K562 (cell line): Measurements from ENCODE around the gene ZNF169. TPM values are rescaled to one million over a fixed set of nuclear protein-coding genes. Genes with fewer than 3 reads are reported as not detected.
A peak's percentile ranks its signal among the peaks of the same experiment; 100 is the strongest.

Experiments used
- DMBX1 ChIP-seq: fragments of 250-450 bp; sonication (Bioruptor Pico); IDR thresholded peaks from 2 replicates; pipeline ENCODE4 v1.8.0; 2022; ENCODE audit warnings: inconsistent platforms, mild to moderate bottlenecking, moderate library complexity, borderline replicate concordance
- ELK1 ChIP-seq: sonication (generic); formaldehyde crosslinking; IDR thresholded peaks from 2 replicates; pipeline ENCODE4 v1.8.1; 2022; ENCODE audit warnings: missing genetic modification reagents
- ETS2 ChIP-seq: IDR thresholded peaks from 2 replicates; pipeline ENCODE4 v1.6.1; 2016; ENCODE audit warnings: borderline replicate concordance, missing genetic modification characterization, mild to moderate bottlenecking, moderate library complexity, missing compliant biosample characterization; ENCODE audit not compliant: poor library complexity, severe bottlenecking
- FOXK2 ChIP-seq, 2 experiments: fragments of 450-650 bp; IDR thresholded peaks in 1 of 2; conservative IDR thresholded peaks in 1 of 2; 2 replicates each; pipeline ENCODE4 v1.6.1; 2016; ENCODE audit warnings: low read depth in 2 of 2, mild to moderate bottlenecking in 1 of 2
- GTF2F1 ChIP-seq: IDR thresholded peaks from 2 replicates; pipeline ENCODE4 v1.6.1; 2011; ENCODE audit warnings: low read depth, low read length, improper control_type of control experiment
- HDAC2 ChIP-seq: fragments of 450-650 bp; IDR thresholded peaks from 2 replicates; pipeline ENCODE4 v1.6.1; 2016; ENCODE audit warnings: mild to moderate bottlenecking
- KDM1A ChIP-seq, 2 experiments: fragments of 450-650 bp; IDR thresholded peaks; 2 replicates each; pipeline ENCODE4 v1.6.1; 2016; ENCODE audit warnings: mild to moderate bottlenecking in 2 of 2
- MTF1 ChIP-seq: fragments of 250-450 bp; sonication (Bioruptor Pico); IDR thresholded peaks from 2 replicates; pipeline ENCODE4 v1.9.0; 2021; ENCODE audit warnings: moderate library complexity, mild to moderate bottlenecking, inconsistent platforms, borderline replicate concordance
- NR4A1 ChIP-seq, 2 experiments: fragments of 250-450 bp in 1 of 2; fragments of 450-650 bp in 1 of 2; sonication (Bioruptor Pico) in 1 of 2; IDR thresholded peaks; 2 replicates each; pipeline versions ENCODE4 v1.4.0 to v1.6.1; 2016 to 2020; ENCODE audit warnings: mild to moderate bottlenecking in 2 of 2, missing compliant biosample characterization in 1 of 2, missing genetic modification characterization in 1 of 2, moderate library complexity in 1 of 2
- PHF20 ChIP-seq: fragments of 450-650 bp; IDR thresholded peaks from 2 replicates; pipeline ENCODE4 v1.6.1; 2018; ENCODE audit not compliant: partially characterized antibody
- PML ChIP-seq: IDR thresholded peaks from 2 replicates; pipeline ENCODE4 v1.6.1; 2012; ENCODE audit warnings: low read length, inconsistent platforms
- RBM14 ChIP-seq: fragments of 200-400 bp; formaldehyde crosslinking; IDR thresholded peaks from 2 replicates; pipeline ENCODE4 v1.6.1; 2018; ENCODE audit warnings: low read depth, mild to moderate bottlenecking, low read length, moderate library complexity, borderline replicate concordance; ENCODE audit not compliant: insufficient read depth
- RERE ChIP-seq: sonication (generic); formaldehyde crosslinking; IDR thresholded peaks from 2 replicates; pipeline ENCODE4 v1.8.0; 2023; ENCODE audit warnings: missing genetic modification reagents, mild to moderate bottlenecking, borderline replicate concordance
- SAFB2 ChIP-seq: fragments of 200-400 bp; formaldehyde crosslinking; IDR thresholded peaks from 2 replicates; pipeline ENCODE4 v1.6.1; 2018; ENCODE audit warnings: borderline replicate concordance, low read length, low read depth, moderate library complexity; ENCODE audit not compliant: severe bottlenecking
- ZBTB1 ChIP-seq: sonication (generic); formaldehyde crosslinking; IDR thresholded peaks from 2 replicates; pipeline ENCODE4 v1.8.1; 2023; ENCODE audit warnings: missing genetic modification reagents, low read depth, mild to moderate bottlenecking, borderline replicate concordance
- ZFPM2 ChIP-seq: fragments of 250-450 bp; sonication (Bioruptor Pico); IDR thresholded peaks from 2 replicates; pipeline ENCODE4 v1.5.1; 2022; ENCODE audit warnings: mild to moderate bottlenecking
- ZHX1 ChIP-seq: fragments of 150-350 bp; conservative IDR thresholded peaks from 2 replicates; pipeline ENCODE4 v1.6.1; 2014; ENCODE audit warnings: low read length
- ZNF197 ChIP-seq: fragments of 200-800 bp; sonication (Bioruptor generic); IDR thresholded peaks from 2 replicates; pipeline ENCODE4 v1.6.1; 2016; ENCODE audit warnings: low read depth, missing genetic modification characterization, missing compliant biosample characterization
- ZNF586 ChIP-seq: fragments of 450-650 bp; formaldehyde crosslinking; conservative IDR thresholded peaks from 2 replicates; pipeline ENCODE4 v1.4.0; 2020; ENCODE audit warnings: mild to moderate bottlenecking, moderate library complexity
- ZNF75A ChIP-seq: fragments of 450-650 bp; formaldehyde crosslinking; IDR thresholded peaks from 2 replicates; pipeline ENCODE4 v1.4.0; 2020; ENCODE audit warnings: mild to moderate bottlenecking
- polyA plus RNA-seq, 8 experiments: library from polyadenylated mRNA; depleted of rRNA in 4 of 8; stranded (reverse) in 5 of 8; unstranded in 3 of 8; fragments of >200 nt; fragmentation: Nextera tagmentation in 2 of 8; fragmentation: Illumina TruSeq in 1 of 8; extraction: Ambion mirVana in 2 of 8; extraction: Trizol in 1 of 8; gene quantifications; 2 replicates each; pipeline versions ENCODE4 v1.2.1 to v1.2.3, GENCODE V29; 2011 to 2014; ENCODE audit warnings: inconsistent platforms in 1 of 8, missing spikeins in 1 of 8
- total RNA-seq, 7 experiments: library from RNA; depleted of rRNA in 6 of 7; stranded (reverse); fragments of >200 nt in 6 of 7; fragmentation: Illumina TruSeq in 2 of 7; extraction: Trizol in 2 of 7; gene quantifications; 2 replicates each; pipeline versions ENCODE4 v1.2.1 to v1.2.3, GENCODE V29; 2011 to 2021; ENCODE audit warnings: low replicate concordance in 1 of 7

ZNF169 gene
- total and polyA plus RNA-seq, 9 of the 15 experiments (the other 6 are each of a cell fraction or from before 2014, with no cell fraction given), result 2.0 to 16.2 (median 5.6) TPM

- TF ChIP-seq ZHX1 (no peak), MTF1 (CRISPR knock-in tag) (no peak), RERE (CRISPR knock-in tag) (no peak), ZNF75A (CRISPR knock-in tag) (no peak), PML (peak; percentile 88), FOXK2 (conservative IDR thresholded peaks at IDR 0.05 in 1 of 2, IDR thresholded peaks at IDR 0.05 in 1 of 2; ENCODE audit: low read depth in 2 of 2) (no peak), ZBTB1 (CRISPR knock-in tag) (no peak), PHF20 (no peak), ZFPM2 (CRISPR knock-in tag) (no peak), RBM14 (no peak), ETS2 (no peak), KDM1A (IDR thresholded peaks at IDR 0.05) (peak; percentile 86 to 87), ZNF586 (no peak), GTF2F1 (no peak), HDAC2 (peak; percentile 67; the same call in 1 of the 2 replicates), ELK1 (CRISPR knock-in tag) (no peak), SAFB2 (no peak), ZNF197 (CRISPR knock-in tag) (no peak), NR4A1 (CRISPR knock-in tag; IDR thresholded peaks at IDR 0.05) (no peak), NR4A1 (tag; IDR thresholded peaks at IDR 0.05) (no peak), DMBX1 (CRISPR knock-in tag) (no peak)
Measured at GRCh38 chr9:94212091-94212490, 47.0 kb upstream of the ZNF169 start (continued).
